GM12865 (cell line): Measurements from ENCODE around the gene MOV10L1.

ENCODE experiments used
- DNase-seq: peaks from one replicate; pipeline ENCODE4 v3.0.0; 2010; ENCODE audit warnings: low read depth
- H3K4me3 ChIP-seq: 2 replicates; pipeline ENCODE4 v1.5.1; 2011; ENCODE audit warnings: mild to moderate bottlenecking, low read depth, low read length, control low read depth
- TF ChIP-seq, protein P1 (sequence below): IDR thresholded peaks from 2 replicates; pipeline ENCODE4 v1.5.1; 2011; ENCODE audit warnings: low read length, control low read depth, low read depth, inconsistent platforms; ENCODE audit not compliant: insufficient read depth; ENCODE audit errors: missing control alignments

The MOV10L1 gene

DNA sequence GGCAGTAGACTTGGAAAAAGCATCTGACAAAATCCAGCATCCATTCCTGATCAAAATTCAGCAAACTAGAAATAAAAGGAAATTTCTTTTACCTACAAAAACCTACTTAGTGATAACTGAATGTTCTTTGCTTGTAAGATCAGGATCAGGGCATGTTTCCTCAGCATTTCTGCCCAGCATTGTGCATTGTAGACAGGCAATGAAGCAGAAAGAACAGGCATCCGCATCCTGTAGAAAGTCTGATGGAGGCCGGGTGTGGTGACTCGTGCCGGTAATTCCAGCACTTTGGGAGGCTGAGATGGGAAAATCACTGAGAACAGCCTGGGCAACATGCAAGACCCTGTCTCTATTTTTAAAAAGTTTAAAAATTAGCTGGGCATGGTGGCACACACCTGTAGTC, 48.2 kb downstream of the MOV10L1 start:
- TF ChIP-seq, protein P1, sequence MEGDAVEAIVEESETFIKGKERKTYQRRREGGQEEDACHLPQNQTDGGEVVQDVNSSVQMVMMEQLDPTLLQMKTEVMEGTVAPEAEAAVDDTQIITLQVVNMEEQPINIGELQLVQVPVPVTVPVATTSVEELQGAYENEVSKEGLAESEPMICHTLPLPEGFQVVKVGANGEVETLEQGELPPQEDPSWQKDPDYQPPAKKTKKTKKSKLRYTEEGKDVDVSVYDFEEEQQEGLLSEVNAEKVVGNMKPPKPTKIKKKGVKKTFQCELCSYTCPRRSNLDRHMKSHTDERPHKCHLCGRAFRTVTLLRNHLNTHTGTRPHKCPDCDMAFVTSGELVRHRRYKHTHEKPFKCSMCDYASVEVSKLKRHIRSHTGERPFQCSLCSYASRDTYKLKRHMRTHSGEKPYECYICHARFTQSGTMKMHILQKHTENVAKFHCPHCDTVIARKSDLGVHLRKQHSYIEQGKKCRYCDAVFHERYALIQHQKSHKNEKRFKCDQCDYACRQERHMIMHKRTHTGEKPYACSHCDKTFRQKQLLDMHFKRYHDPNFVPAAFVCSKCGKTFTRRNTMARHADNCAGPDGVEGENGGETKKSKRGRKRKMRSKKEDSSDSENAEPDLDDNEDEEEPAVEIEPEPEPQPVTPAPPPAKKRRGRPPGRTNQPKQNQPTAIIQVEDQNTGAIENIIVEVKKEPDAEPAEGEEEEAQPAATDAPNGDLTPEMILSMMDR, result no peak
- no peak for DNase-seq
- H3K4me3 ChIP-seq, result no peak overlapping the region

DNA sequence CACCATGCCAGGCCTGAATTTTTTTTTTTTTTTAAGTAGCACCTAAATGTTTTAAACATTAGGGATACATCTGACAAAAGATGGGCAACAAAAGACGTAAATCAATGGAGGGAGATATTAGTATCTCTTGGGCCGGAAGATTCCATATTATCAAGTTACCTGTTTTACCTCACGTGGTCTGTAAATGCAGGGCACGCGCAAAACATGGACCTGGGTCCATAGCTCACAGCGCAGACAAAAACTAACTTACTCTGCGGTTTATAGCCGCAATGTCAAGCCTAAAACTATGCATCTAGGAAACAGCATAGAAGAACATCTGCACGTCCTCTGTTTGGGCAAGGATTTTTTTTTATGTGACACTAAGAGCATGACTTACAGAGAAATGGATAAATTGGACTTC, 49.2 kb downstream of the MOV10L1 start:
- TF ChIP-seq, protein P1, result no peak
- H3K4me3 ChIP-seq, result no peak overlapping the region
- no peak for DNase-seq

DNA sequence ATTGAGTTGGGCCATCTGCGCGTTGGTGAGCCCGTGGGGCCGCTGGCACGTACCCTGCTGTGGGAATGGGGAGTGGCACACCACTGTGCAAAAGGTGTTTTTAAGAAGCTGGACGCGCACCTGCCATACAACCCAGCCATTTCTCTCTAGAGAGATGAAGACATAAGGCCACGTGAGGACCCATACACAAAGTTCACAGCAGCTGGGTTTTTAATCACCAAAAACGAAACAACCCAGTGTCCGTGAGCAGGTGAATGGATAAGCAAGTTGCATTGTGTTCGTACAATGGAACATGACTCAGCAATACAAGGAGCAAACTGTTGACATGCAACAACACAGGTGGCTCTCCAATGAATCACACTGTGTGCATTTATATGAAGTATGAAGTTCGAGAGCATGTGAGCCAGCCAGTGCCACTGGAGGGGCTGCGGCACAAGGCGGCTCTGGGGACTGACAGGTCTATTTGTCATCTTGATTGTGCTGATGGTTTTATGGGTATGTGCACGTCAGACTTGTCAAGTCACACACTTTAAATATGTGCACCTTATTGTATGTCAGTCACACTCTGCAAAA, 50.1 kb downstream of the MOV10L1 start:
- peak; percentile 44 for DNase-seq
- TF ChIP-seq, protein P1, result no peak
- H3K4me3 ChIP-seq, result no peak overlapping the region

DNA sequence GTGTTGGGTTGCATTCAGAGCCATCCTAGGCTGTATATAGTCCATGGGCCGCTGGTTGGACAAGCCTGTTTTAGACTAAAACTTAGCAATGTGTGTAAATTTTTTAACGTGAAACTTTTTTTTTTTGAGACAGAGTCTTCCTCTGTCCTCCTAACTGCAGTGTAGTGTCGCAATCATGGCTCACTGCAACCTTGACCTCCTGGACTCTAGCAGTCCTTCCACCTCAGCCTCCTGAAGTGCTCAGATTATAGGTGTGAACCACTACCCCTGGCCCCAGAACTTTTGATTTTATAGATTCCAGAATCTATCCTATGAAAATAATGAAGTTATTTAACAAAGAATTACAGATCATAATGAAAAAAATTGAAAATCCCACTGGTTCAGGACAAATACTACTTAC, 50.8 kb downstream of the MOV10L1 start:
- TF ChIP-seq, protein P1, result no peak
- no peak overlapping the region for H3K4me3 ChIP-seq
- DNase-seq, result no peak

DNA sequence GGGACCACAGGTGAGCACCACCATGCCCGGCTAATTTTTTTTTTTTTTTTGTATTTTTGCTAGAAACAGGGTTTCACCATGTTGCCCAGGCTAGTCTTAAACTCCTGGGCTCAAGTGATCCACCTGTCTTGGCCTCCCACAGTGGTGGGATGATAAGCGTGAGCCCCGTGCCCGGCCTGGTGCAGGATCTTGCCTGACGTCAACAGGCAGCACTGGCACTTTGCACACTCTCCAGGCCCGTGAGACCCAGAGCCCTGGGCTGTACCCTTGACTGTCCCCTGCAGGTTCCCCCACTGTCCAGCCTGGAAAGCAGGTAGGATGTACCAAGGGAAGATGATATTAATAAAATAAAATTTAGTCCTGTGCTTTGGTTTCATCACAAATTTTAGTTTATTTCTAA, 51.7 kb downstream of the MOV10L1 start:
- no peak overlapping the region for H3K4me3 ChIP-seq
- TF ChIP-seq, protein P1, result no peak
- DNase-seq, result no peak

DNA sequence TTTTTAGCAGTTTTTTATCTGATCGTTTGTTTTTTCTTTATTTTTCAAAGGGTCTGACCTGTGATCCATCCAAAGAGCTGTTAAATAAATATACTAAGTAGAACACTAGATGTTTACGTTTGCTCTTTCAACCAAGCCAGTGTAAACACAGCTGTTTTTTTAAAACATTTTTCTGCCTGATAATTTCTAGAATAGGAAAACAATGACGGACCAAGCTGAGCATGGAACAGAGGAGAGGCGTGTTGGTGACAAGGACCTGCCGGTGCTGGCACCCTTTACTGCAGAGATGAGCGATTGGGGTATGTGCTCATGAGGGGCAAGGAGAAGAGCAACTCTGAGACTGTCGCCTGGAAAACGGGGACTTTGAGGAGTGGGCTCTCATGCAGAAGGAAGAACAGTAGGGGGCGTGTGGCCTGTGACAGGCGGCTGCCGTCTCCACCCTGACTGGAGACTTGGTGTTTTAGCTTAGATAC, 52.1 kb downstream of the MOV10L1 start:
- no peak overlapping the region for H3K4me3 ChIP-seq
- TF ChIP-seq, protein P1, result no peak
- DNase-seq, result no peak

DNA sequence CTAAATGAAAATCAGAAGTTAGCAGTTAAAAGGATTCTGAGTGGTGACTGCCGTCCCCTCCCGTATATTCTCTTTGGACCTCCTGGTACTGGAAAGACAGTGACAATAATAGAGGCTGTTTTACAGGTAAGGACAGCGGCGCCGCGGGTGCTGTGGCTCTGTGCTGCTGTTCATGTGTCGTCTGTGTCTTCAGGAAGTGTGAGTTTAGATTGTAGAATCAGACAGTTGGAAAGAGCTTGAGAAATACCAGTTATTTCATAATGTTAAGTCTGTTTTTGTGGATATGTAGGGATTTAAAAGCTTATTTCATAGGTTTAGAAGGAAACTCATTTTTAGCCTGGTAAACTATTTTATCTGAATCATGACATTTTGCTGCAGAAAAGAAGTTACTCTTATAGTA, 53.3 kb downstream of the MOV10L1 start:
- TF ChIP-seq, protein P1, result no peak
- no peak overlapping the region for H3K4me3 ChIP-seq
- no peak for DNase-seq
